Transverse colon (tissue), 4 donors: Measurements from ENCODE around the gene TENT5C. TPM values are rescaled to one million over a fixed set of nuclear protein-coding genes. Genes with fewer than 3 reads are reported as not detected.

Source experiments
- DNase-seq: peaks from one replicate; pipeline ENCODE4 v3.0.0-alpha.2; 2019
- H3K27ac ChIP-seq, 4 donors: fragments of 200-600 bp; sonication (generic); 2 replicates each; pipeline ENCODE4 v1.5.1; 2016 to 2018; ENCODE audit warnings: inconsistent platforms in 4 of 4
- H3K27me3 ChIP-seq: fragments of 200-600 bp; sonication (generic); 2 replicates; pipeline ENCODE4 v1.5.1; 2017; ENCODE audit warnings: inconsistent platforms
- H3K36me3 ChIP-seq, 4 donors: fragments of 200-600 bp; sonication (generic); 2 replicates each; pipeline ENCODE4 v1.5.1; 2017 to 2019; ENCODE audit warnings: inconsistent platforms in 4 of 4
- H3K4me1 ChIP-seq, 4 donors: fragments of 200-600 bp; sonication (generic); 2 replicates each; pipeline ENCODE4 v1.5.1; 2017 to 2020; ENCODE audit warnings: inconsistent platforms in 4 of 4
- H3K4me3 ChIP-seq, 4 donors: fragments of 200-600 bp; sonication (generic); 1 replicate in 1 of 4; 2 replicates in 3 of 4; pipeline versions ENCODE4 v1.5.1 to v1.6.1; 2017 to 2019; ENCODE audit warnings: inconsistent platforms in 4 of 4
- H3K9me3 ChIP-seq, 2 donors: fragments of 200-600 bp; sonication (generic); 2 replicates each; pipeline ENCODE4 v1.5.1; 2017 to 2019; ENCODE audit warnings: inconsistent platforms in 2 of 2
- CTCF ChIP-seq, 5 experiments: fragments of 200-600 bp in 3 of 5; fragments of 450-650 bp in 2 of 5; sonication (generic) in 3 of 5; IDR thresholded peaks; 1 replicate in 2 of 5; 2 replicates in 3 of 5; pipeline ENCODE4 v1.5.1; 2016 to 2017; ENCODE audit warnings: antibody characterized with exemption in 5 of 5, inconsistent platforms in 3 of 5, mild to moderate bottlenecking in 2 of 5, moderate library complexity in 1 of 5
- EP300 ChIP-seq: sonication (generic); formaldehyde crosslinking; IDR thresholded peaks from one replicate; pipeline ENCODE4 v1.6.1; 2017; ENCODE audit warnings: antibody characterized with exemption, low read depth
- POLR2A ChIP-seq: fragments of 450-650 bp; IDR thresholded peaks from one replicate; pipeline ENCODE4 v1.6.1; 2016; ENCODE audit warnings: antibody characterized with exemption, mild to moderate bottlenecking, moderate library complexity
- POLR2AphosphoS5 ChIP-seq, 3 donors: sonication (generic); formaldehyde crosslinking; IDR thresholded peaks; one replicate each; pipeline ENCODE4 v1.6.1; 2016; ENCODE audit warnings: antibody characterized with exemption in 3 of 3
- WGBS, 2 donors: methylation state at CpG; one replicate each; pipeline ENCODE4 v1.1.5; 2018; ENCODE audit warnings: low coverage in 1 of 2; 5-methylcytosine and 5-hydroxymethylcytosine counted together
- in situ Hi-C, 4 donors: fragments of 200-750 bp; cut with MboI; loops; one replicate each; pipeline versions ENCODE4 v1.15.0 to v1.15.1; 2017; ENCODE audit warnings: low sequenced_read_pairs in 3 of 4, low pct_ligation_motif_present in 1 of 4, low pct_unique_long_range_greater_than_20kb in 1 of 4
- intact Hi-C: fragments of 100-400 bp; cut with DNase I; formaldehyde crosslinking; loops from one replicate; pipeline ENCODE4 v1.15.1; 2023; ENCODE audit warnings: low total_unique reads
- total RNA-seq, 4 donors: library from RNA; depleted of rRNA; stranded (reverse); fragments of >200 nt; gene quantifications; one replicate each; pipeline ENCODE4 v1.1.0, GENCODE V29; 2016

The TENT5C gene
- total RNA-seq, 4 donors from 2014 or later: 3.4 to 30.8 (median 18.1) TPM

GRCh38 chr1:117589544-117589943 lies 16.3 kb upstream of the TENT5C start:
- H3K4me1 ChIP-seq: peaks cover 0 to 32% (median 23%) of the 10 kb centered on the region in 4 donors
- no peaks in the 10 kb centered on the region for H3K36me3 ChIP-seq
- no peak overlapping the region for H3K4me3 ChIP-seq
- WGBS, 2 donors: 60 to 67% methylated on average over 2 of the region's 2 CpGs
- no peaks in the 10 kb centered on the region for H3K27me3 ChIP-seq
- H3K27ac ChIP-seq: peak overlapping the region in 3 of 4 donors; percentile 34 to 63 (median 36)
- no peaks in the 10 kb centered on the region for H3K9me3 ChIP-seq
- in situ Hi-C loops: no loop called here
- intact Hi-C loops: no loop called here
- DNase-seq: no peak
- TF ChIP-seq EP300: no peak
- TF ChIP-seq CTCF (IDR thresholded peaks at IDR 0.05): no peak
- no peak for TF ChIP-seq POLR2A
- TF ChIP-seq POLR2AphosphoS5 (IDR thresholded peaks at IDR 0.05): no peak

- intact Hi-C loops (no loop called here), in situ Hi-C loops (no loop called here)
- H3K27ac ChIP-seq: peak overlapping the region in 3 of 4 donors; percentile 19 to 63 (median 34)
- H3K27me3 ChIP-seq: no peaks in the 10 kb centered on the region
- H3K4me1 ChIP-seq: peaks cover 0 to 32% (median 23%) of the 10 kb centered on the region in 4 donors
- no peaks in the 10 kb centered on the region for H3K36me3 ChIP-seq
- no peaks in the 10 kb centered on the region for H3K9me3 ChIP-seq
- no peak overlapping the region for H3K4me3 ChIP-seq
- TF ChIP-seq POLR2AphosphoS5 (IDR thresholded peaks at IDR 0.05) (no peak), EP300 (no peak), POLR2A (no peak), CTCF (IDR thresholded peaks at IDR 0.05) (no peak)
- no peak for DNase-seq
- WGBS, 2 donors: 43% methylated on average over 7 of the region's 7 CpGs; no CpG with 5 or more reads in 1 of the 2 donors
These were observed 15.4 kb upstream of the TENT5C start for GRCh38 chr1:117590273-117590925.

GRCh38 chr1:117591252-117591651 lies 14.6 kb upstream of the TENT5C start:
- Histone ChIP-seq H3K36me3 (no peaks in the 10 kb centered on the region), H3K4me1 (peaks cover 0 to 32% (median 23%) of the 10 kb centered on the region in 4 donors), H3K9me3 (no peaks in the 10 kb centered on the region), H3K4me3 (no peak overlapping the region), H3K27me3 (no peaks in the 10 kb centered on the region), H3K27ac (peak overlapping the region in 3 of 4 donors; percentile 11 to 63 (median 33))
- DNase-seq: peak; percentile 39
- in situ Hi-C loops (no loop called here), intact Hi-C loops (no loop called here)
- no peak for TF ChIP-seq POLR2A
- 44 to 72% methylated on average over 1 to 3 of the region's 3 CpGs for WGBS, 2 donors

- WGBS, 2 donors: 35 to 57% methylated on average over 5 to 9 of the region's 9 CpGs
- TF ChIP-seq EP300 (no peak), POLR2A (no peak), POLR2AphosphoS5 (IDR thresholded peaks at IDR 0.05) (no peak), CTCF (IDR thresholded peaks at IDR 0.05) (no peak)
- in situ Hi-C loops: no loop called here
- Histone ChIP-seq H3K4me1 (peaks cover 0 to 32% (median 23%) of the 10 kb centered on the region in 4 donors), H3K27me3 (no peaks in the 10 kb centered on the region), H3K9me3 (no peaks in the 10 kb centered on the region), H3K27ac (peak overlapping the region in 1 of 4 donors; percentile 63), H3K4me3 (no peak overlapping the region), H3K36me3 (no peaks in the 10 kb centered on the region)
- intact Hi-C loops: no loop called here
- peak; percentile 36 for DNase-seq
These were observed 13.7 kb upstream of the TENT5C start for GRCh38 chr1:117592155-117592554.
